SK-N-SH (cell line): Measurements from ENCODE around the gene GARNL3.

ENCODE experiments used
- POLR2AphosphoS5 ChIP-seq: IDR thresholded peaks from 2 replicates; pipeline ENCODE4 v1.6.1; 2012; ENCODE audit warnings: low read depth, low read length
- TF ChIP-seq, protein P1 (sequence below): fragments of 200-600 bp; sonication (generic); IDR thresholded peaks from 2 replicates; pipeline ENCODE4 v1.6.1; 2017; ENCODE audit warnings: antibody characterized with exemption, mild to moderate bottlenecking, moderate library complexity
- TF ChIP-seq, protein P2 (sequence below): IDR thresholded peaks from 2 replicates; pipeline ENCODE4 v1.6.1; 2012; ENCODE audit warnings: mild to moderate bottlenecking, low read depth, low read length, moderate library complexity

DNA sequence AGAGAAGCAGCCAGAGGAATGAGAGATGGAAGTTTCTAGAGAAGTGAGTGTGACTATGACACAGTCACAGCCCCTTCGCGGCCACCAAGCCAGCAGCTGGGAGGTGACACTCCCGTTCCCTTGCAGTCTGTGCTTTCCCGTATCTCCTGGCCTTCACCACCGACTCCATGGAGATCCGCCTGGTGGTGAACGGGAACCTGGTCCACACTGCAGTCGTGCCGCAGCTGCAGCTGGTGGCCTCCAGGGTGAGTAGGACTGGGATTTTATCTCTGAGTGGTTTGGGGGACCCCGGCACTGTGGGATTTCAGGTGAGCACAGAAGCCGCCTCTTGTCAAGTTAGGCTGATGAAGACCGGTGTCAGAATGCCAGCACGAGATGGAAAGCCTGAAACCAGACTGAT, 120.3 kb downstream of the GARNL3 start:
- TF ChIP-seq, protein P1, sequence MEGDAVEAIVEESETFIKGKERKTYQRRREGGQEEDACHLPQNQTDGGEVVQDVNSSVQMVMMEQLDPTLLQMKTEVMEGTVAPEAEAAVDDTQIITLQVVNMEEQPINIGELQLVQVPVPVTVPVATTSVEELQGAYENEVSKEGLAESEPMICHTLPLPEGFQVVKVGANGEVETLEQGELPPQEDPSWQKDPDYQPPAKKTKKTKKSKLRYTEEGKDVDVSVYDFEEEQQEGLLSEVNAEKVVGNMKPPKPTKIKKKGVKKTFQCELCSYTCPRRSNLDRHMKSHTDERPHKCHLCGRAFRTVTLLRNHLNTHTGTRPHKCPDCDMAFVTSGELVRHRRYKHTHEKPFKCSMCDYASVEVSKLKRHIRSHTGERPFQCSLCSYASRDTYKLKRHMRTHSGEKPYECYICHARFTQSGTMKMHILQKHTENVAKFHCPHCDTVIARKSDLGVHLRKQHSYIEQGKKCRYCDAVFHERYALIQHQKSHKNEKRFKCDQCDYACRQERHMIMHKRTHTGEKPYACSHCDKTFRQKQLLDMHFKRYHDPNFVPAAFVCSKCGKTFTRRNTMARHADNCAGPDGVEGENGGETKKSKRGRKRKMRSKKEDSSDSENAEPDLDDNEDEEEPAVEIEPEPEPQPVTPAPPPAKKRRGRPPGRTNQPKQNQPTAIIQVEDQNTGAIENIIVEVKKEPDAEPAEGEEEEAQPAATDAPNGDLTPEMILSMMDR = no peak; the same call in 1 of the 2 replicates
- TF ChIP-seq, protein P2, sequence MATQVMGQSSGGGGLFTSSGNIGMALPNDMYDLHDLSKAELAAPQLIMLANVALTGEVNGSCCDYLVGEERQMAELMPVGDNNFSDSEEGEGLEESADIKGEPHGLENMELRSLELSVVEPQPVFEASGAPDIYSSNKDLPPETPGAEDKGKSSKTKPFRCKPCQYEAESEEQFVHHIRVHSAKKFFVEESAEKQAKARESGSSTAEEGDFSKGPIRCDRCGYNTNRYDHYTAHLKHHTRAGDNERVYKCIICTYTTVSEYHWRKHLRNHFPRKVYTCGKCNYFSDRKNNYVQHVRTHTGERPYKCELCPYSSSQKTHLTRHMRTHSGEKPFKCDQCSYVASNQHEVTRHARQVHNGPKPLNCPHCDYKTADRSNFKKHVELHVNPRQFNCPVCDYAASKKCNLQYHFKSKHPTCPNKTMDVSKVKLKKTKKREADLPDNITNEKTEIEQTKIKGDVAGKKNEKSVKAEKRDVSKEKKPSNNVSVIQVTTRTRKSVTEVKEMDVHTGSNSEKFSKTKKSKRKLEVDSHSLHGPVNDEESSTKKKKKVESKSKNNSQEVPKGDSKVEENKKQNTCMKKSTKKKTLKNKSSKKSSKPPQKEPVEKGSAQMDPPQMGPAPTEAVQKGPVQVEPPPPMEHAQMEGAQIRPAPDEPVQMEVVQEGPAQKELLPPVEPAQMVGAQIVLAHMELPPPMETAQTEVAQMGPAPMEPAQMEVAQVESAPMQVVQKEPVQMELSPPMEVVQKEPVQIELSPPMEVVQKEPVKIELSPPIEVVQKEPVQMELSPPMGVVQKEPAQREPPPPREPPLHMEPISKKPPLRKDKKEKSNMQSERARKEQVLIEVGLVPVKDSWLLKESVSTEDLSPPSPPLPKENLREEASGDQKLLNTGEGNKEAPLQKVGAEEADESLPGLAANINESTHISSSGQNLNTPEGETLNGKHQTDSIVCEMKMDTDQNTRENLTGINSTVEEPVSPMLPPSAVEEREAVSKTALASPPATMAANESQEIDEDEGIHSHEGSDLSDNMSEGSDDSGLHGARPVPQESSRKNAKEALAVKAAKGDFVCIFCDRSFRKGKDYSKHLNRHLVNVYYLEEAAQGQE = no peak
- TF ChIP-seq POLR2AphosphoS5 = no peak
